Activated CD4-positive, alpha-beta T cell treated with anti-CD3 and anti-CD28 coated beads for 24 hours (primary cell): ENCODE data around the gene DYNC2LI1.
"Not testable (repeated sequence)": the region's sequence is repeated elsewhere in the genome, so short reads cannot be mapped to it uniquely, and the experiment has no call there.

Experiments
- DNase-seq, 2 donors: peaks; one replicate each; pipeline ENCODE4 v3.0.0-alpha.2; 2020; ENCODE audit warnings: low read depth in 2 of 2

DYNC2LI1 gene

GRCh38 chr2:43773876-43774613, at the start of gene DYNC2LI1:
Gene DYNC2LI1 (plus strand): TSS chr2:43774039. CDS start chr2:43774139, 100 bp downstream.
- DNase-seq, result peak; percentile 66 to 79

DNA sequence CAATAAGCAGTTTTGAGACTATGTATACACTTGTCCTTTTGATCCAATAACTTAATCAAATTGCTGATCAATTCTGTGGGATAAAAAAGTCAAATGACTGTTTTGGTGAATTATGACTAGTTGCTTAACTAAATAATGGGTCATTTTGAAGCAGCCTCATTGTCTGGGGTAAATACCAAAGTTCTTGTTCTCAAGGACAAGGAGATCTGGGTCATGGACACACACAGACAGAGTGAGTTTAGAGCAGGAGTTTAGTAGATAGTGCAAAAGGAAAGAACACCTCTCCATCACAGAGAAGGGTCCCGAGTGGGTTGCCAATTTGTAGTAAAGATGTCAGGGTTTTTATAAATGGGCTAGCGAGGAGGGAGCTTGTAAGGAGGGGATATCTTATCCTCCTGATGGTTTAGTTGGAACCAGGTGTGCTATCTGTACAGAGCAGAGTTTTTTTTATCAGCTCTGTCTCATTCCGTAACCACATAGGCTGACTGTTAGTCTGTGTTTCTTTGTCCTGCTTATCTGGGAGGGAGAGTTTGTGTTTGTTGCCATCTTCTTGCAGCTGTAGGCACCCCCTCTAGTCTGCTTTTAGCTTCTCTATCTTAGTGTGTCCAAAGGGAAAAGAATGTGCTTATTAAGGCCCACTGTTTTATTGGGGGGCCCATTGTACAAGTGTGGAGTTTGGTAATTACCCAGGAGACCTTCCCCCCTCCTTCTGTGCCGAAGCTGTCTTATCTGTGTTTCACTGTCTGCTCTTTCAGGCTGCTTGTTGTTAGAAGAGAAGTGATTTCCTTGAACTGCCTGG, 48.9 kb upstream of the DYNC2LI1 start:
- no peak for DNase-seq

DNA sequence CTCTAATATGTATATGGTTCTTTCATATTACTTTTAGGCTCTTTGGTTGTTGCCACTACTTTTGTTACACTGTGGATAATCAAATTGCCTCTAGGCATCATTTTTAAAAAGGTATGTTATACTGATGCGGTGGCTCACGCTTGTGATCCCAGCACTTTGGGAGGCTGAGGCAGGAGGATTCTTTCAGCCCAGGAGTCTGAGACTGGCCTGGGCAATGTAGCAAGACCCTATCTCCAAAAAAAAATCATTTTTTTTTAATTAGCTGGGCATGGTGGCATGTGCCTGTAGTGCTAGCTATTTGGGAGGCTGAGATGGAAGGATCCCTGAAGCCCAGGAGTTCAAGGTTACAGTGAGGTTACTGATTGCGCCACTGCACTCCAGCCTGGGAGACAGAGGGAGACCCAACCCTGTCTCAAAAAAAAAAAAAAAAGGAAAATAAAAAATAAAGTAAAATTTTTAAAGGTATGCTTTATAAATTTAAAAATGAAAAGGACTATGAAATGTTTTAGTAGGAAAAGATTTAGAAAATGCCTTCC, 48.1 kb upstream of the DYNC2LI1 start:
- no peak for DNase-seq

DNA sequence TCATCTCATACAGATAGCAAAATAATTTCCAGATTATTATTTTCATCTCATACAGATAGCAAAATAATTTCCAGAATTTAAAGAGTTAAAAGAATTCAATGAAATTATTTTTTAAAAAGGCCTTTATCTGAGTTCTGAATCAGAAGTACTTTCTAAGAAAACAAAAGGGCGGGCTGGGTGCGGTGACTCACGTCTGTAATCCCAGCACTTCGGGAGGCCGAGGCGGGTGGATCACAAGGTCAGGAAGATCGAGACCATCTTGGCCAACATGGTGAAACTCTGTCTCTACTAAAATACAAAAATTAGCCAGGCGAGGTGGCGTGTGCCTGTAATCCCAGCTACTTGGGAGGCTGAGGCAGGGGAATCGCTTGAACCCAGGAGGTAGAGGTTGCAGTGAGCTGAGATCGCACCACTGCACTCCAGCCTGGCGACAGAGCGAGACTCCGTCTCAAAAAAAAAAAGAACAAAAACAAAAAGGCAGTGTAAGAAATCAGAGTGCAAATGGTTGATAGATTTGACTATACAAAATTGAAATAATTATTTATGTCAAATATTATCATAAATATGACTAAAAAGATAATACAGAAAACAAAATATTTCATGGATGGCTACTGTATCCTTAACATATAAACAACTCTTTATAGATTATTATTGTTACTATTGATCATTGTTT, 46.7 kb upstream of the DYNC2LI1 start:
- not testable (repeated sequence) for DNase-seq

- no peak for DNase-seq
Measured at GRCh38 chr2:43727634-43728014, 46.2 kb upstream of the DYNC2LI1 start.

DNA sequence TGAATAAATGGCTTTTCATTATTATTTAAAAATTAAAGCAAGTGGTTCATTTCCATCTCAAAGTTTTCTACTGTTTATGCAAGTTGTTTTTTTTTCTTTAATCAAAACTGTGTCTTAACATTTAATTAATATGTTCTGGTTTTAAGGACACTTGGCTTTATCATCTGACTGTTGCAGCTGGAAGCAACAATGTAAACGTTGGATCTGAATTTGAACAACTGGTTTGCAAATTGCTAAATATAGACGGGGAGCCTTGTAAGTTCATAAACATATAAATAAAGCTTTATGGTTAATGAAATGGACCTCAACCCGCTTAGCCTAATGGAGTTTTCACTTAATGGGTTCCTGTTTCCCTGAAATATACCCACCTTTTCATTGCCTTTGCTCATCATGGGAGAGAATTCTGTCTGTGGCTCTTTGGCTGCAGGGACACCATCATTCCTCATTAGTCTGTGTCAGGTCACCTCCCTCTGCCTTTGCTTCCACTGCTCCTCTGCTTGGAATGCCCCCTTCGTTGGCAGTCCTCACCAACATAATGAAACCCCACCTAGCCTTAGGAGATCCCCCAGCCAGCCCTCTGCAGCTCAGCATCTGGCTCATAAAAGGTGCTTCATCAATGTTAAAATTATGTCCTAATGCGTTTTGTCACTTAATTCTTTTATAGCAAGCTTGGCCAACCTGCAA, 44.2 kb upstream of the DYNC2LI1 start:
- DNase-seq, result no peak

DNA sequence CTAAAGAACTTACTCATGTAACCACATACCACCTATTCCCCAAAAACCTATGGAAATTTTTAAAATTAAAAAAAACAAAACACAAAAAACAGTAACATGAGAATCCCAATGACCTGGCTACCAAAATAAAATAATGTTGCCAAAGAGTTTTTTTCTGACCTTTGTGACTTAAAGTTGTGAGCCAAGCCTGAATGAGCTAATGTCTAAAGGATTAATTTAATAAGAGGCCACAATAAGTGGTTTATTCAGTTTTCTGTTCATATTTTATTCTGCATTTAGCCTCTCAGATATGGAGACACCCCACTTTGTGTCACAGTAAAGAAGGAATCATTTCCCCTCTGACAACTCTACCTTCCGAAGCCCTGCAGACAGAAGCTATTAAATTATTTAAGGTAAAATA, 42.6 kb upstream of the DYNC2LI1 start:
- DNase-seq, result no peak

DNA sequence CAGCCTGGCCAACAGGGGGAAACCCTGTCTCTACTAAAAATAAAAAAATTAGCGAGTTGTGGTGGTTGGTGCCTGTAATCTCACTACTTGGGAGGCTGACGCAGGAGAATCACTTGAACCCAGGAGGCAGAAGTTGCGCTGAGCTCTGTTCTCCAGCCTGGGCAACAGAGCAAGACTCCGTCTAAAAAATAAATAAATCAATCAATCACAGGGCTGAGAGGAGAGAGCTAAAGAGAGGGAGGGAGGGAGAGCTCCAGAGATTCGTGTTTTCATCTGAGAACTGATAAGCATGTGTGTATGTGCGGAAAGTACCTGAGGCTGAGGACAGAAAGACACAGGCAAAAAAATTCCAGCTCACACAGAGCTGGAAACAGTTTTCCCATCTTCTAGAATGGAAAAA, 37.2 kb upstream of the DYNC2LI1 start:
- DNase-seq, result no peak

DNA sequence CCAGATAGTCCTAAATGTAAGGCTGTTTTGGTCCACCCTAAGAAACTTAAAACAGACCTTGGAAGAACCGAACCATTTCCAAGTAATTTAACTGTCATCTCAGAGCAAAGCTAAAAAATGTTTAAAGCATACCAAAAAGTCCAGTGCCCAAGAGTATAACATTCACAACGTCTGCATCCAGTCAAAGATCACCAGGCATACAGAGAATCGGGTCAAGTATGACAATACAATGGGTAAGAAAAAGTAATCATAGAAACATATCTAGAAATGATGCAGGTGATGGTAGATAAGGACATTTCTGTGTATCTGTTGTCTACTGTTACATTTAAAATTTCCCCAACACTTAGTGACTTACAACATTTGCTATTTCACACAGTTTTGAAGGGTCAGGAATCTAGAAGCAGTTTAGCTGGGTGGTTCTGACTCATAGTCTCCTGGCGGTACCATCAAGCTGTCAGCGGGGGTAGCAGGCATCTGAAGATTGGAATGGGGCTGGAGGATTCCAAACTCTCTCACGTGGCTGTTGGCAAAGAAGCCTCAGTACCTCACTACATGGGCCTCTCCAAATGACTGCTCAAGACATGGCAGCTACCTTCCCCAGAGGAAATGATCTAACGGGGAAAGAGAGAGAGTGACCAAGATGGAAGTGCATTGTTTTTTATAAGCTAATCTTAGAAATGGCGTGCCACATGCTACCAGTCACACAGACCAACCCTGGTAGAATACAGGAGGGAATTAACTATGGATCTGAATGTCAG, 36.6 kb upstream of the DYNC2LI1 start:
- no peak for DNase-seq

DNA sequence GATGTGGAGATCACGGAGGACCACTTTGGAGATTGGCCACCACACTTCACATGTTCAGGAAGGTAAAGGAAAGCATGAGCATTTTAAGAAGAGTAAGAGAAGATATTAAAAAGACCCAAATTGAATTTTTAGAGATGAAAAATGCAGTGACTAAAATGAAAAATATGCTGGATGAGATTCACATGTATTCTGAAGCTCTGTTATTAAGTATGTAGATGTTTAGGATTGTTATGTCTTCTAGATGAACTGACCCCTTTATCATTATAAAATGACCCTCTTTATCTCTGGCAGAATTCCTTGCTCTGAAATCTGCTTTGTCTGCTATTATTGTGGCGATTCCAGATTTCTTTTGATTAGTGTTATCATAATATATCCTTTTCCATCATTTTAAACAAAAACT, 36.0 kb upstream of the DYNC2LI1 start:
- no peak for DNase-seq

DNA sequence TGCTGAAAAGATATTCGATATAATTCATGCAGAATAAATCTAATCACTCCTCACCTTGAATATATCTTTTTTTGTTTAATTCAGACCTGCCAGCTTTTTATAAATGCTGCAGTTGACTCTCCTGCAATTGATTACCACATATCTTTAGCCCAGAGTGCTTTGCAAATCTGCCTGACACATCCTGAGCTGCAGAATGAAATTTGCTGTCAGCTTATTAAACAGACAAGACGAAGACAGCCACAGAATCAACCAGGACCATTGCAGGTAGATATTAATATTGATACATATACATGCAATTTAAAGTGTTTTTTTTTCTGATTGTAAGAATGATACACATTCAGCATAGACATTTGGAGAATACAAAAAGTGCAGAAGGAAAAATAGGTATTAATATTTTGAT, 35.6 kb upstream of the DYNC2LI1 start:
- no peak for DNase-seq

DNA sequence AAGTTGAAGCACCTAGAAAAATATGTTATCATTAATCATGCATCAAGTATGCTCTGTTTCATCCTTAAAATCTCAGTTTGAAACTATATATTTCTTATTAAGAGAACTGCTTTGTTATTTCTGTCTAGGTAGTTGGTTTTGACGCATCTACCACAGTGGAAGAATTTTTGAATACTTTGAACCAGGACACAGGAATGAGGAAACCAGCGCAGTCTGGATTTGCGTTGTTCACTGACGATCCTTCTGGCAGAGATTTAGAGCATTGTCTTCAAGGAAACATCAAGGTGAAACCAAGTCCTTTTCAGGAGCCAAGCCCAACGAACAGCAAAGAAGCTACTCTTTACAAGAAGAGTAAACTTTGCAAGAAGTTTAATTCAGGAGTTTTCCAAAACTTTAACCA, 30.1 kb upstream of the DYNC2LI1 start:
- DNase-seq, result no peak

GRCh38 chr2:43745457-43745856, 28.4 kb upstream of the DYNC2LI1 start:
- no peak for DNase-seq

GRCh38 chr2:43748333-43748732, 25.5 kb upstream of the DYNC2LI1 start:
- DNase-seq, result peak; percentile 3 to 13

DNA sequence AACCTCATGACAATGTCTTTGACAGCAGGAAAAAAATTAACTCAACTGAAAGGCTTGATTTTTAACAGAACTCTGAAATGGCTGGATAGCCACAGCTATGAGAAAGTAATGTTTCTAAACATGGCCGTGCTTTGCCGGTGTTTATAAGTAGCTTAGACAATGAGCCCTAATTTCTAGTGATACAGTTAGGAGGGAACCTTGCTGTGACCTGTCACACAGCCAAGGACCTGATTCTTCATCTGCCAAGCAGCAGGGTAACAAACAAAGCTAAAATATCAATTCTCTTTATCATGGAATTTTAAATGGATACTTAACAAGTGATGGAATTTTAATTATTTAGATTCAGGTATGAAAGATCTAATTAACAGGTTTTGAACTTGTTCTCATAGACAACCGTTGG, 24.3 kb upstream of the DYNC2LI1 start:
- no peak for DNase-seq

DNA sequence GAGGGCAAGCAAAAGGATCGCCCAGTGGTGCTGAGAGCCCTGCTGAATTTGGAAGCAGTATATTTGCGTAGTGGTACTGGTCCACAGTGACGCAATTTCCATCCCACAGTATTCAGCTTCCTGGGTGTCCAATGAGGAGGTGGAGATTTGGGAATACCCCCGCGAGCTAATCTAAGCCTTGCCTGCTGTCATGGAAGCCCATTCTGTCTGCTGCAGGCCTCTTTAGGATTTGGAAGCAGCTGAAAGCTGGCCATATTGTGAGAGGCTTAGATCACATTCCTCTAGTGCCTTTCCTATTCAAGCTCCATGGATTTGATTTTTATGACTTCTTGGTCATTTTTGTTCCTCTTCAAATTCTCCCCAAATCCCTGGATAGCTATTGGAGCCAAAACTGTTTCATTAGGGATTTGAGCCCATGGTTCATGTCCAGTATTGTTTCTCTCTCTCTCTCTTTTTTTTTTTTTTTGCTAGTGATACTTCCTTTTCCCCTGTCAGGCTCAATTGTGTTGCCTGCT, 22.3 kb upstream of the DYNC2LI1 start:
- DNase-seq, result no peak

DNA sequence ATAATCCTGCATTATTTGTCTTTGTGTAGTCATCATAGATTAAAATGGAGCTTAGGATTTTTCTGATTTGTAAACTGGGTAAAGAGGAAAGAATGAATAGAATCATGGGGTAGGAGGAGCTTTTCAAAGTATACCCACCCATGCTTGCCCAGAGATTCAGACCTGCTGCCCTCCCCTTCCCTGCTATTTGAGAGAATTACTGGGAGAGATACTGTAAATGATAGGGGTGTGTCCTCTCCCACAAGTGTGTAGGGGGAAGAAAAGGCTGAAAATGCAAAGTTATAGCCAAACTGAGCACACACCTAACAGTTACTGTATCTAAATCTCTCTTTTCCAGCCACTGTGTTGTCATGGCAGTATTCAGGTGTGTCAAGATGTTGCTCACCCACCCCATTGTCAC, 21.5 kb upstream of the DYNC2LI1 start:
- DNase-seq, result no peak

DNA sequence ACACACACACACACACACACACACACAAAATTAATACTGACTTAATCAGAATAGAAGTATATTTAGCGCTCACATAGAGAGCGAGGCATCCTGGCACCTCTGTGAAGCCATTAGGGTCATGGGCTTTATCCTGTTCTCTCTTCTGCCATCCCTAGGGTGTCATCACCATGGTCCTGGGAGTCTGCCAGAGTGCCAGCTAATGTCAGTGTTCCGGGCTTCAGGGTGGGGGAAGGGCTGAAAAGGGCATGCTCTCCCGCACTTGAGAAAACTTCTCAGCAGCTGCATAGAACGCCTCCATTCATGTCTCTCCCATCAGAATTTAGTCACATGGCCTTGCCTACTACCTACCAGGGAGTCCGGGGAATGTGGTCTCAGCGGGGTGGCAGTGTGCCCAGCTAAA, 19.7 kb upstream of the DYNC2LI1 start:
- no peak for DNase-seq

DNA sequence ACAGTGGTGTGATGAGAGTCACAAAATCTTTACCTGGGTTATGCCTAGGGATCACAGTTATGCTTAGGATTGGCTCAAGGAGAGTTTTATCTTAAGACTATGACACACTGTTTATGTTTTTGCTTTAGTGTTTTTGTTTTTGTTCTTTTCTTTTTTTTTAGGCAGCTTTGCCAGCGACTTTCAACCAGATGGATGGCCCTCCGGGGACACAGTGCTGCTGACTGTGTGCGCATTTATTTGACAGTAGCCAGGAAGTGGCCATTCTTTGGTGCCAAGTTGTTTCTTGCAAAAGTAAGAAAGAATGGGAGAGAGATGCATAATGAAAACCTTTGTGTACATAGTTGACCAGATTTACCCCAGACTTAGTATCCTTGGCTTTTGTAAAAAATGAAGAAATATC, 15.1 kb upstream of the DYNC2LI1 start:
- no peak for DNase-seq

DNA sequence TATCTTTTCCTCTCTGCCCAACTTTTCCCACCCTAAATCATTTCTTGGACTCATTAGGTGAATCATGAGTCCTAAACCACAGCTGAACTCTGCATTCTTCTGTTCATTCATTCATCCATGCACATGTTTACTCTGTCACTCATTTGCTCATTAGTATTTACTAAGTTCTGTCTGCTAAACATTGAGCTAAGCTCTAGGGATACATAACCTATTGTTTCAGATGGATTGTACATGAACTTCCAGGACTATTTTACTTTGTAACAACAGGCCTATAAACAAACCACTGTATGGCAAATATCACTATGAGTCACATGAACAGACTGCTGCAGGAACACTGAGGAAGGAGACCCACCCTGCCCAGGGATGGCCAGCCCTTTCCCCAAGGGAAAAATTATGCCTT, 14.6 kb upstream of the DYNC2LI1 start:
- no peak for DNase-seq

DNA sequence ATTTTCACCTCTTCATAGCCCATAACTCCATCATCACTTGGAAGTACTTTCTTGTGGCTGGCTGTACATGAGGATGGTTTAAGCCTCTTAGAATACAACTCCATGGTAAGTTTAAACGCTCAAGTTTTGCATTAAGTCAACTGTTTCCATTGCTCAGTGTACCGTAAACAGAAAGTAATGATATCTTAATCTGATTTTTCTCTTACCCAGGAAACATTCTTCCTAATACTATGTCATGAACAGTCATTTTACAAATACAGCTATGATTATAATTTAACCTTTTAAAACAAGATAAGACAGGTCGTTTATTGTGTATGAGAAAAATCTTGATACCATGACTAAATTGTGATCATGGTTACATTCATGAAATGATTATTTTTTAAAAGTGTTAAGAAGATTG, 11.6 kb upstream of the DYNC2LI1 start:
- no peak for DNase-seq
